SK-N-SH (cell line): Measurements from ENCODE around the gene TMEM131L. TPM values are rescaled to one million over a fixed set of nuclear protein-coding genes. Genes with fewer than 3 reads are reported as not detected.
"Not testable (repeated sequence)": the region's sequence is repeated elsewhere in the genome, so short reads cannot be mapped to it uniquely, and the experiment has no call there.

Source experiments
- CTCF ChIA-PET: fragments of 300-600, 350-600 bp; formaldehyde crosslinking; extraction: SDS; loops from one replicate; lab custom pipeline; 2021; lab: Yijun Ruan, JAX
- POLR2A ChIA-PET: fragments of 350-600 bp; sonication (Branson Sonifier 250); formaldehyde crosslinking; extraction: SDS; loops from one replicate; lab custom pipeline; 2020; ENCODE audit warnings: antibody characterized with exemption, inconsistent platforms; lab: Yijun Ruan, JAX
- DNase-seq: peaks from one replicate; pipeline ENCODE4 v3.0.0; 2012
- H2AFZ ChIP-seq: fragments of 200-600 bp; sonication (generic); 2 replicates; pipeline ENCODE4 v1.8.1; 2016; ENCODE audit warnings: antibody characterized with exemption, mild to moderate bottlenecking, low read depth
- H3F3A ChIP-seq: fragments of 200-600 bp; sonication (generic); replicated peaks from 2 replicates; pipeline ENCODE3; 2016; ENCODE audit warnings: antibody characterized with exemption, mild to moderate bottlenecking; ENCODE audit not compliant: insufficient read depth
- H3K27ac ChIP-seq, 2 experiments: fragments of 200-500 bp in 1 of 2; fragments of 200-600 bp in 1 of 2; sonication (Bioruptor generic) in 1 of 2; sonication (generic), shearing (Covaris generic) in 1 of 2; 2 replicates each; pipeline versions ENCODE4 v1.5.1 to v1.6.1; 2014 to 2016; ENCODE audit warnings: low read depth in 2 of 2, inconsistent platforms in 1 of 2, low read length in 1 of 2, mild to moderate bottlenecking in 1 of 2, mixed read lengths in 1 of 2
- H3K27me3 ChIP-seq: fragments of 200-600 bp; sonication (generic), shearing (Covaris generic); 2 replicates; pipeline ENCODE4 v1.6.1; 2016; ENCODE audit warnings: mixed run types; ENCODE audit not compliant: insufficient read depth
- H3K36me3 ChIP-seq, 2 experiments: fragments of 200-500 bp in 1 of 2; fragments of 200-600 bp in 1 of 2; sonication (Bioruptor generic) in 1 of 2; sonication (generic) in 1 of 2; replicated peaks in 1 of 2; 2 replicates each; pipeline versions ENCODE3 to v1.5.1; 2014 to 2016; ENCODE audit warnings: low read length in 1 of 2, mild to moderate bottlenecking in 1 of 2; ENCODE audit not compliant: insufficient read depth in 2 of 2, control insufficient read depth in 1 of 2
- H3K4me1 ChIP-seq, 2 experiments: fragments of 200-500 bp in 1 of 2; fragments of 200-600 bp in 1 of 2; sonication (Bioruptor generic) in 1 of 2; sonication (generic), shearing (Covaris generic) in 1 of 2; 2 replicates each; pipeline versions ENCODE4 v1.5.1 to v1.6.1; 2014 to 2016; ENCODE audit warnings: low read depth in 1 of 2, low read length in 1 of 2, mixed run types in 1 of 2; ENCODE audit not compliant: insufficient read depth in 2 of 2, control insufficient read depth in 1 of 2
- H3K4me2 ChIP-seq: fragments of 200-600 bp; sonication (generic), shearing (Covaris generic); 2 replicates; pipeline ENCODE4 v1.6.1; 2017; ENCODE audit warnings: mixed run types
- H3K4me3 ChIP-seq, 2 experiments: fragments of 200-500 bp in 1 of 2; fragments of 200-600 bp in 1 of 2; sonication (Bioruptor generic) in 1 of 2; sonication (generic), shearing (Covaris generic) in 1 of 2; 2 replicates each; pipeline versions ENCODE4 v1.5.1 to v1.8.1; 2014 to 2016; ENCODE audit warnings: low read depth in 2 of 2, inconsistent platforms in 1 of 2, low read length in 1 of 2, mild to moderate bottlenecking in 1 of 2, mixed read lengths in 1 of 2, moderate library complexity in 1 of 2
- H3K79me2 ChIP-seq: fragments of 200-600 bp; sonication (generic); 2 replicates; pipeline ENCODE4 v1.8.1; 2017; ENCODE audit warnings: mild to moderate bottlenecking; ENCODE audit not compliant: insufficient read depth
- H3K9ac ChIP-seq: fragments of 200-600 bp; sonication (generic); 2 replicates; pipeline ENCODE4 v1.6.1; 2017; ENCODE audit warnings: mixed run types
- H3K9me2 ChIP-seq: fragments of 200-600 bp; sonication (generic); 2 replicates; pipeline ENCODE4 v1.6.1; 2017; ENCODE audit warnings: mixed run types
- H3K9me3 ChIP-seq: fragments of 200-600 bp; sonication (generic); 2 replicates; pipeline ENCODE4 v1.6.1; 2017; ENCODE audit warnings: mixed run types, mild to moderate bottlenecking, moderate library complexity
- H4K20me1 ChIP-seq: fragments of 200-600 bp; sonication (generic); 2 replicates; pipeline ENCODE4 v1.6.1; 2017; ENCODE audit warnings: mild to moderate bottlenecking, mixed run types; ENCODE audit not compliant: insufficient read depth
- CHD2 ChIP-seq: fragments of 150-350 bp; IDR thresholded peaks from 2 replicates; pipeline ENCODE4 v1.6.1; 2018; ENCODE audit warnings: low read length; ENCODE audit not compliant: partially characterized antibody
- RXRA ChIP-seq: IDR thresholded peaks from 2 replicates; pipeline ENCODE4 v1.4.0; 2012; ENCODE audit warnings: low read depth, mild to moderate bottlenecking, borderline replicate concordance
- SIN3A ChIP-seq: IDR thresholded peaks from 2 replicates; pipeline ENCODE4 v1.6.1; 2012; ENCODE audit warnings: low read depth, mild to moderate bottlenecking, low read length, moderate library complexity, borderline replicate concordance
- WGBS: methylation state at CpG from one replicate; pipeline ENCODE4 v1.1.6; 2017; ENCODE audit warnings: low lambda C conversion rate; 5-methylcytosine and 5-hydroxymethylcytosine counted together
- polyA plus RNA-seq, 3 experiments: library from polyadenylated mRNA; depleted of rRNA; stranded (reverse); fragments of >200 nt; gene quantifications; 2 replicates each; pipeline ENCODE4 v1.2.3, GENCODE V29; 2012
- TF ChIP-seq, protein P1 (sequence below): IDR thresholded peaks from 2 replicates; pipeline ENCODE4 v1.6.1; 2012; ENCODE audit warnings: mild to moderate bottlenecking, low read depth, low read length, moderate library complexity
- TF ChIP-seq, protein P2 (sequence below): IDR thresholded peaks from 2 replicates; pipeline ENCODE4; 2012

TMEM131L gene
- polyA plus RNA-seq, 1 of the 3 experiments (the other 2 are of a cell fraction), result 6.2 TPM

DNA sequence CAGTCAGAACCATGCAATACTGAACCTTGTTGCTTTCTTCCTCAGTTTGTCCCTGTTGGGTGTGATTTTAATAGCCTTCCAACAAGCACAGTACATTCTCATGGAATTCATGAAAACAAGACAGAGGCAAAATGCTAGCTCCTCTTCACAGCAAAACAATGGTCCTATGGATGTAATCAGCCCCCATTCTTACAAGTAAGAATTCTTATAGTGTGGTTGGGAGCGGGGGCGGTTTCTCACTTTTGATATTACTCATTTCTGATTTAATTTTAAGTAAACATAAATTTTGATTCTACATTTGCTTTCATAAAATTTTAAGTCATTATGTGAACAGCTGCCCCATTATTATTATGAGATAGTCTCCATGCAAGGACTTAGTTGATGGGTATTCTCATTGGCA is 137.1 kb downstream of the TMEM131L start:
- no peak overlapping the region for H3K4me3 ChIP-seq
- H3F3A ChIP-seq, result no peaks in the 10 kb centered on the region
- no peaks in the 10 kb centered on the region; a peak in 1 of 4 replicates for H3K4me1 ChIP-seq
- 96% methylated on average over 2 of the region's 2 CpGs for WGBS
- no peak overlapping the region for H3K4me2 ChIP-seq
- no peaks in the 10 kb centered on the region for H3K9me3 ChIP-seq
- no peak overlapping the region for H2AFZ ChIP-seq
- no peaks in the 10 kb centered on the region for H3K9me2 ChIP-seq
- no peak for TF ChIP-seq CHD2
- ChIA-PET POLR2A (no interaction called here), CTCF (interaction anchor here (1.5 kb wide), 1 partner anchor 14 kb away, joined by 3 read pairs; no protein-coding TSS in a partner anchor)
- H3K9ac ChIP-seq, result no peak overlapping the region
- H3K27ac ChIP-seq, result no peak overlapping the region
- no peak for DNase-seq
- H3K27me3 ChIP-seq, result no peaks in the 10 kb centered on the region
- H4K20me1 ChIP-seq, result no peaks in the 10 kb centered on the region
- H3K36me3 ChIP-seq, result peaks cover 33 to 41% of the 10 kb centered on the region in 2 experiments
- no peaks in the 10 kb centered on the region for H3K79me2 ChIP-seq

DNA sequence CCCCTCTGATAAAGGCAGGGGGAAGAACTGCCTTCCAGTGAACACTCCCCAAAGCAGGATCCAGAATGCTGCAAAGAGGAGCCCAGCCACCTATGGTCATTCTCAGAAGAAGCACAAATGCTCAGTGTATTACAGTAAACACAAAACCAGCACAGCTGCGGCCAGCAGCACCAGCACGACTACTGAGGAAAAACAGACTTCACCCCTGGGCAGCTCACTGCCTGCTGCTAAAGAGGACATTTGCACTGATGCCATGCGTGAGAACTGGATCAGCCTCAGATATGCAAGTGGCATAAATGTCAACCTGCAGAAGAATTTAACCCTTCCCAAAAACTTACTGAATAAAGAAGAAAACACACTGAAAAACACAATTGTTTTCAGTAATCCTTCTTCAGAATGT is 137.7 kb downstream of the TMEM131L start:
- Histone ChIP-seq H3K36me3 (peaks cover 32 to 35% of the 10 kb centered on the region in 2 experiments), H3F3A (no peaks in the 10 kb centered on the region), H3K4me2 (no peak overlapping the region), H4K20me1 (no peaks in the 10 kb centered on the region), H3K9me2 (no peaks in the 10 kb centered on the region), H3K4me3 (no peak overlapping the region), H3K9ac (no peak overlapping the region), H3K4me1 (no peaks in the 10 kb centered on the region; a peak in 1 of 4 replicates), H2AFZ (no peak overlapping the region), H3K27me3 (no peaks in the 10 kb centered on the region), H3K27ac (no peak overlapping the region), H3K79me2 (no peaks in the 10 kb centered on the region), H3K9me3 (no peaks in the 10 kb centered on the region)
- POLR2A ChIA-PET, result no interaction called here
- CTCF ChIA-PET, result interaction anchor here (1.5 kb wide), 1 partner anchor 14 kb away, joined by 3 read pairs; no protein-coding TSS in a partner anchor
- WGBS, result 90% methylated on average over 3 of the region's 3 CpGs
- no peak for TF ChIP-seq SIN3A
- TF ChIP-seq, protein P1, sequence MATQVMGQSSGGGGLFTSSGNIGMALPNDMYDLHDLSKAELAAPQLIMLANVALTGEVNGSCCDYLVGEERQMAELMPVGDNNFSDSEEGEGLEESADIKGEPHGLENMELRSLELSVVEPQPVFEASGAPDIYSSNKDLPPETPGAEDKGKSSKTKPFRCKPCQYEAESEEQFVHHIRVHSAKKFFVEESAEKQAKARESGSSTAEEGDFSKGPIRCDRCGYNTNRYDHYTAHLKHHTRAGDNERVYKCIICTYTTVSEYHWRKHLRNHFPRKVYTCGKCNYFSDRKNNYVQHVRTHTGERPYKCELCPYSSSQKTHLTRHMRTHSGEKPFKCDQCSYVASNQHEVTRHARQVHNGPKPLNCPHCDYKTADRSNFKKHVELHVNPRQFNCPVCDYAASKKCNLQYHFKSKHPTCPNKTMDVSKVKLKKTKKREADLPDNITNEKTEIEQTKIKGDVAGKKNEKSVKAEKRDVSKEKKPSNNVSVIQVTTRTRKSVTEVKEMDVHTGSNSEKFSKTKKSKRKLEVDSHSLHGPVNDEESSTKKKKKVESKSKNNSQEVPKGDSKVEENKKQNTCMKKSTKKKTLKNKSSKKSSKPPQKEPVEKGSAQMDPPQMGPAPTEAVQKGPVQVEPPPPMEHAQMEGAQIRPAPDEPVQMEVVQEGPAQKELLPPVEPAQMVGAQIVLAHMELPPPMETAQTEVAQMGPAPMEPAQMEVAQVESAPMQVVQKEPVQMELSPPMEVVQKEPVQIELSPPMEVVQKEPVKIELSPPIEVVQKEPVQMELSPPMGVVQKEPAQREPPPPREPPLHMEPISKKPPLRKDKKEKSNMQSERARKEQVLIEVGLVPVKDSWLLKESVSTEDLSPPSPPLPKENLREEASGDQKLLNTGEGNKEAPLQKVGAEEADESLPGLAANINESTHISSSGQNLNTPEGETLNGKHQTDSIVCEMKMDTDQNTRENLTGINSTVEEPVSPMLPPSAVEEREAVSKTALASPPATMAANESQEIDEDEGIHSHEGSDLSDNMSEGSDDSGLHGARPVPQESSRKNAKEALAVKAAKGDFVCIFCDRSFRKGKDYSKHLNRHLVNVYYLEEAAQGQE, result no peak
- TF ChIP-seq RXRA, result no peak
- TF ChIP-seq, protein P2, sequence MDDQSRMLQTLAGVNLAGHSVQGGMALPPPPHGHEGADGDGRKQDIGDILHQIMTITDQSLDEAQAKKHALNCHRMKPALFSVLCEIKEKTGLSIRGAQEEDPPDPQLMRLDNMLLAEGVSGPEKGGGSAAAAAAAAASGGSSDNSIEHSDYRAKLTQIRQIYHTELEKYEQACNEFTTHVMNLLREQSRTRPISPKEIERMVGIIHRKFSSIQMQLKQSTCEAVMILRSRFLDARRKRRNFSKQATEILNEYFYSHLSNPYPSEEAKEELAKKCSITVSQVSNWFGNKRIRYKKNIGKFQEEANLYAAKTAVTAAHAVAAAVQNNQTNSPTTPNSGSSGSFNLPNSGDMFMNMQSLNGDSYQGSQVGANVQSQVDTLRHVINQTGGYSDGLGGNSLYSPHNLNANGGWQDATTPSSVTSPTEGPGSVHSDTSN, result no peak
- no peak for DNase-seq

DNA sequence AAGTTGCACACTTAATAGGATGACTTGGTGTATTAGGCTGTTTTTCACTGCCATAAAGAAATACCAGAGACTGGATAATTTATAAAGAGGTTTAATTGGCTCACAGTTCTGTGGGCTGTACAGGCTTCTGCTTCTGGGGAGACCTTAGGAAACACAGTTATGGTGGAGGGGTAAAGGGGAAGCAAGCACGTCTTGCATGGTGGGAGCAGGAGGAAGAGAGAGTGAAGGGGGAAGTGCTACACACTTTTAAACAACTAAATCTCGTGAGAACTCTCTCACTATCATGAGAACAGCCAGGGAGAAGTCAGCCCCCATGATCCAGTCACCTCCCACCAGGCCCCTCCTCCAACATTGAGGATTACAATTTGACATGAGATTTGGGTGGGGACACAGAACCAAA is 142.9 kb downstream of the TMEM131L start:
- H3K36me3 ChIP-seq, result peaks cover 24 to 26% of the 10 kb centered on the region in 2 experiments
- H3K9me3 ChIP-seq, H3K27me3 ChIP-seq, H4K20me1 ChIP-seq, H3K27ac ChIP-seq, H2AFZ ChIP-seq, H3F3A ChIP-seq, H3K9ac ChIP-seq, H3K4me2 ChIP-seq, H3K79me2 ChIP-seq, H3K4me1 ChIP-seq, DNase-seq, H3K9me2 ChIP-seq, POLR2A ChIA-PET, H3K4me3 ChIP-seq: not testable (repeated sequence)
- WGBS, result 89% methylated on average over 2 of the region's 2 CpGs
- CTCF ChIA-PET, result interaction anchor here (1.5 kb wide), 1 partner anchor 265 kb away, joined by 4 read pairs; the partner anchor contains the start of gene MND1
